Retinal pigment epithelial cell (primary cell): ENCODE data around the gene CADM1.

Source experiments
- DNase-seq: peaks from one replicate; pipeline ENCODE4 v3.0.0-alpha.2; 2010; ENCODE audit warnings: low read depth
- H3K4me3 ChIP-seq: 2 replicates; pipeline ENCODE4 v1.5.1; 2011; ENCODE audit warnings: mild to moderate bottlenecking, low read length, control low read depth, moderate library complexity
- CTCF ChIP-seq: conservative IDR thresholded peaks from 2 replicates; pipeline ENCODE4 v1.5.1; 2011; ENCODE audit warnings: low read depth, low read length, control low read depth, inconsistent platforms

The CADM1 gene

DNA sequence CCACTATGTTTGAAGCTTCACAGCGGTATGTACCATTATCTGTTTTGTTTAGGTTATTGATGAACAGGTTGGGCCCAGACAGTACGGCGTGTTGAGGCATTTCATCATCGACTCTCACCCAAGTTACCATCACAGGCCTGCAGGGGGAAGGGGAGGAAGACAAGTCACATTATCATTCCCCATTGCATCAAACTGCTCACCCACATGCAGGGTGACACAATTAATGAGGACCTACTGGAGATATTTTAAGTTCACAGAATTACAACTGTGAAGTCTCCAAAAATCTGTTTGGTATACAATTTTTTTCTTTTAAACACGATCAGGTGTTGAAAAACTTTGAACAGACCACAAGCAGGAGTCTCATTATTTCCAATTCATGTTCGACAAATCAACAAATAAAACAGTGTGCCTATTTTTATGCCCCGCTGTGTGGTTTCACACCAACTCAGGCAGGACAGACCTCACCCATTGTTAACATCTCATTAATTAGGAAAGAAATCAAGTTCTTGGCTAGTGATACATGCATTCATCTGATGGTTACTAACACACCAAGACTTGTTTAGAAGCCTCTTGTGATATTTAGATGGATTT, 289.5 kb downstream of the CADM1 start:
- no peak for DNase-seq
- no peak for TF ChIP-seq CTCF

GRCh38 chr11:115213007-115213406, 291.2 kb downstream of the CADM1 start:
- TF ChIP-seq CTCF, result no peak
- no peak for DNase-seq
- no peak overlapping the region for H3K4me3 ChIP-seq

More for the DNA sequence above, 289.5 kb downstream of the CADM1 start:
- no peak overlapping the region for H3K4me3 ChIP-seq

DNA sequence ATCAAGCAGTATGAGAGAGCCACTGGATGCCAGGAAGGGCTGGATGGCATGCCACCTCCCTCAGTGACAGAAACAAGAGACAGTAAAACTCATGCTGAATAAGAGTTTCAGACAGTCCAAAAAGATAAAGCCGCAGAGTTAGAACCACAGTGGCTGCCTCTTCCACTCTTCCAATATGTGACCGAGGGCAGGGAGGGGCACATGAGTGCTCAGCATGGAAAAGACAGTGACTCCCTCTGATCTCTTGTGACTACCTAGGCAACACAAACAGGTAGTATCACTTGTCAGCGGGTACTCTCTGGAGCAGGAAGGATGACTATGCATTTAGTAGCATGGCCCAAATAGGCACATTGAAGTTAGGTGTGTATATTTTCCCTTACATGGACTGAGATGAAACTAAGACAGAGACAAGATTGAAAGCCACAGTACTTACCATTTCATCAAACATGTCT, 295.4 kb downstream of the CADM1 start:
- no peak for TF ChIP-seq CTCF
- no peak for DNase-seq
- no peak overlapping the region for H3K4me3 ChIP-seq

DNA sequence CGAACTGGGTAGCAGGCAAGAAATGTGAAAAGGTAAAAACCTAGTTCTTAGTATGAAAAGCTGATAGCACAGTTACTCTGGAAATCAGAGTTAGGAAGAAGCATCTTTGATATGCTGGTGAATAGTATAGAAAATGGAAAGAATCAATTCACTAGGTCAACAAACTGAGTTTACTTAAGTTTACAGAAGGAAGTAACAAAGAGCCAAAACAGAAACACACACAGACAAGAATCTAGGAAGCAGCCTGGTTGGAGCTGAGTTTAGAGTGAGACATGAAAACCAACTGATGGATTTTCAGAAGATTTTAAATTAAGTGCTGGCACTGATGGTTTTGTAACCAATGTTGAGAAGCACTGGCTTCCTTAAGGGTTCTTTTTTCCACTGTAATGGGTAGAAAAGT, 296.3 kb downstream of the CADM1 start:
- no peak for DNase-seq
- no peak overlapping the region for H3K4me3 ChIP-seq
- no peak for TF ChIP-seq CTCF

DNA sequence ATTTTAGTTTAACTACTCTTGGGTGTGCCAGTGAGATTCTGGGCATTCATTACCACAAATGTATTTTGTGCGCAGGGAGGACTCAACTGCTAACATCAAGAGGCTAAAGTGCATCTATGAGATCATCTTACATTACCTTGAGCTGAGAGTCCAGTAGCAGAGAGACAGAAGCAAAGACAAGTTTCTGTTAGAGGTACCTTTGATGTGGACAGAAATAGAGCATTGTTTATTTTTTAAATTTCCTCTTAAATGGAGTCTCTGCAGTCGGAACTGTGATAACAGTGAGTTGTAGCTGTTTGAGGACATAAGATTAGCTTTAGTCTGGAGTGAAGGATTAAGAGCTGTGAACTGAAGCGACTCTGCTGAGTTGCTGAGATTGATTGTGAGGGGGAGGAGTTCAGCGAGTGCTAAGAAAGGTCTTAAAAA, 297.0 kb downstream of the CADM1 start:
- peak; percentile 57 for DNase-seq
- no peak overlapping the region for H3K4me3 ChIP-seq
- TF ChIP-seq CTCF, result no peak

DNA sequence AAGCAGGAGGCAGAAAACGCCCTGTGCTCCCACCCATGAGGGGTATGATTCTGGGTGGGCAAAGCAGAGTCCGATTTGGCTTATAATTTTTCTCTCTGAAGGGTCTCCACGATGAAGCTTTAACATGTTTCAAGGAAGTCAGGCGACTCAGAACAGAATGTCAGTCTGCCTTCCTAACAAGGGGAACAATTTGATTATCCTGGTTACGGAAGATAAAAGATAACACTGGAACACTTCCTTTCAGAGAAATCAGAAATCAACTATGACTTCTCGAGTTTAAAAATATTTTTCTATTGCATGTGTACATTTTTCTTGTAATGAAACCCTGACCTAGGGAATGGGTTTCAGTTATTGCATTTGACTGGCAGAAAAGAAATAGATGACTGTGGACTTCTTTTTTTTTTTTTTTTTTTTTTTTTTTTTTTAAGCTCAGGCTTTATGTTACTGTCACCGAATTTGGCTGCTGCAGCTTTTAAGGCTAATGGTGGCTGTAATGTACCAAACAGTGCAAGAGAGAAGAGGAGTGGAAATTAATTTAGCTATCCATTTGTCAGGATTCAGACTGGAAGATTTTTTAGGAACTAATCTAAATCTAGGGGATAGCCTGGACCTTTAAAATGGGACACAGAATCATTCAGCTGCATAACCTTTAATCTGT, 297.7 kb downstream of the CADM1 start:
- no peak overlapping the region for H3K4me3 ChIP-seq
- no peak for TF ChIP-seq CTCF
- DNase-seq, result no peak
